ENCODE measurements around the gene MYLK2.
"Not testable (repeated sequence)": the region's sequence is repeated elsewhere in the genome, so short reads cannot be mapped to it uniquely, and the experiment has no call there.

- not testable (repeated sequence) for TF ChIP-seq CTCF (conservative IDR thresholded peaks at IDR 0.05 in 1 of 2, IDR thresholded peaks at IDR 0.05 in 1 of 2; ENCODE audit: low read depth in 1 of 2, low read length in 2 of 2); EZH2 (IDR thresholded peaks at IDR 0.05; ENCODE audit: low read length, missing control alignments)
Observed at GRCh38 chr20:31828016-31828415, 8.9 kb downstream of the MYLK2 start.
